ENCODE data around the gene RBBP6.
"Not testable (repeated sequence)": the region's sequence is repeated elsewhere in the genome, so short reads cannot be mapped to it uniquely, and the experiment has no call there.

RBBP6 gene

DNA sequence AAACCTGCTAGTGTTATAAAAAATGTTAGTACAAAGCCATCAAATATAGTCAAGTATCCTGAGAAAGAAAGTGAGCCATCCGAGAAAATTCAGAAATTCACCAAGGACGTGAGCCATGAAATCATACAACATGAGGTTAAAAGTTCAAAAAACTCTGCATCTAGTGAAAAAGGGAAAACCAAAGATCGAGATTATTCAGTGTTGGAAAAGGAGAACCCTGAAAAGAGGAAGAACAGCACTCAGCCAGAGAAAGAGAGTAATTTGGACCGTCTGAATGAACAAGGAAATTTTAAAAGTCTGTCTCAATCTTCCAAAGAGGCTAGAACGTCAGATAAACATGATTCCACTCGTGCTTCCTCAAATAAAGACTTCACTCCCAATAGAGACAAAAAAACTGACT lies 31.7 kb downstream of the RBBP6 start:
- DNase-seq: no peak

DNA sequence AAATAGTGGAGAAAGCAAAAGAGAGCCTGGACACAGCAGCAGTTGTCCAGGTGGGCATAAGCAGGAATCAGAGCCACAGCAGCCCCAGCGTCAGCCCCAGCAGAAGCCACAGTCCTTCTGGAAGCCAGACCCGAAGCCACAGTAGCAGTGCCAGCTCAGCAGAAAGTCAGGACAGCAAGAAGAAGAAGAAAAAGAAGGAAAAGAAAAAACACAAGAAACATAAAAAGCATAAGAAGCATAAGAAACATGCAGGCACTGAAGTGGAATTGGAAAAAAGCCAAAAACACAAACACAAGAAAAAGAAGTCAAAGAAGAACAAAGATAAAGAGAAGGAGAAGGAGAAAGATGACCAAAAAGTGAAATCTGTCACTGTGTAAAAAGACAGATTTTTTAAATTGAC lies 32.7 kb downstream of the RBBP6 start:
- DNase-seq: no peak

DNA sequence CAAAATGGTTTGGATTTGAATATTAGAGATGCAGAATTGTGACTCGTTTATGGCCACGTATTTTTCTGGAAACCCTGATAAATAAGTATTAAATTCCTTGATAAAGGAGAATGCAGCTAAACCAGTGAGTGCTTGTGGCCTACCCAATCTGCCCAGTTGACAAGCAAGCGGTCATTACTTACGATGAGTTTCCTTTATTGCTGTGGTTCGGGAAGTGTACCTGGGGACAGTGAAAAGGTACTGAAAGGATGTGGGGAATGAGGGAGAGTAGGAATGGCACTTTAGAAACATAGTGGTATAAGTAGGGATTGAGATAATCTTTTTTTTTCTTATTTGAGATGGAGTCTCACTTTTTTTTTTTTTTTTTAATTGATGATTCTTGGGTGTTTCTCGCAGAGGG lies 33.8 kb downstream of the RBBP6 start:
- no peak for DNase-seq

DNA sequence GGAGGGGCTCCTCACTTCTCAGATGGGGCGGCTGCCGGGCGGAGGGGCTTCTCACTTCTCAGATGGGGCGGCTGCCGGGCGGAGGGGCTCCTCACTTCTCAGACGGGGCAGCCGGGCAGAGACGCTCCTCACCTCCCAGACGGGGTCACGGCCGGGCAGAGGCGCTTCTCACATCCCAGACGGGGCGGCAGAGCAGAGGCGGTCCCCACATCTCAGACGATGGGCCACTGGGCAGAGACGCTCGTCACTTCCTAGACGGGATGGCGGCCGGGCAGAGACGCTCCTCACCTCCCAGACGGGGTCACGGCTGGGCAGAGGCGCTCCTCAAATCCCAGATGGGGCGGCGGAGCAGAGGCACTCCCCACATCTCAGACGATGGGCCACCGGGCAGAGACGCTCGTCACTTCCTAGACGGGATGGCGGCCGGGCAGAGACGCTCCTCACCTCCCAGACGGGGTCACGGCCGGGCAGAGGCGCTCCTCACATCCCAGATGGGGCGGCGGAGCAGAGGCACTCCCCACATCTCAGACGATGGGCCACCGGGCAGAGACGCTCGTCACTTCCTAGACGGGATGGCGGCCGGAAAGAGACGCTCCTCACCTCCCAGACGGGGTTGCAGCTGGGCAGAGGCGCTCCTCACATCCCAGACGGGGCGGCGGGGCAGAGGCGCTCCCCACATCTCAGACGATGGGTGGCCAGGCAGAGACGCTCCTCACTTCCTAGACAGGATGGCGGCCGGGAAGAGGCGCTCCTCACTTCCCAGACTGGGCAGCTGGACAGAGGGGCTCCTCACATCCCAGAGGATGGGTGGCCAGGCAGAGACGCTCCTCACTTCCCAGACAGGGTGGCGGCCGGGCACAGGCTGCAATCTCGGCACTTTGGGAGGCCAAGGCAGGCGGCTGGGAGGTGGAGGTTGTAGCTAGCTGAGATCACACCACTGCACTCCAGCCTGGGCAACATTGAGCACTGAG lies 35.4 kb downstream of the RBBP6 start:
- not testable (repeated sequence) for DNase-seq

DNA sequence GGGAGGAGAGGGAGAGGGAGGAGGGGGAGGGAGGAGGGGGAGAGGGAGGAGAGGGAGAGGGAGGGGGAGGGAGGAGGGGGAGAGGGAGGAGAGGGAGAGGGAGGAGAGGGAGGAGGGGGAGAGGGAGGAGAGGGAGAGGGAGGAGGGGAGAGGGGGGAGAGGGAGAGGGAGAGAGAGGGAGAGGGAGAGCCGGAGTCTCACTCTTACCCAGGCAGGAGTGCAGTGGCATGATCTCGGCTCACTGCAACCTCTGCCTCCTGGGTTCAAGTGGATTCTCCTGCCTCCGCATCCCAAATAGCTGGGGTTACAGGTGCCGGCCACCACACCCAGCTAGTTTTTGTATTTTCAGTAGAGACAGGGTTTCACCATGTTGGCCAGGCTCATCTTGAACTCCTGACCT lies 36.4 kb downstream of the RBBP6 start:
- not testable (repeated sequence) for DNase-seq

DNA sequence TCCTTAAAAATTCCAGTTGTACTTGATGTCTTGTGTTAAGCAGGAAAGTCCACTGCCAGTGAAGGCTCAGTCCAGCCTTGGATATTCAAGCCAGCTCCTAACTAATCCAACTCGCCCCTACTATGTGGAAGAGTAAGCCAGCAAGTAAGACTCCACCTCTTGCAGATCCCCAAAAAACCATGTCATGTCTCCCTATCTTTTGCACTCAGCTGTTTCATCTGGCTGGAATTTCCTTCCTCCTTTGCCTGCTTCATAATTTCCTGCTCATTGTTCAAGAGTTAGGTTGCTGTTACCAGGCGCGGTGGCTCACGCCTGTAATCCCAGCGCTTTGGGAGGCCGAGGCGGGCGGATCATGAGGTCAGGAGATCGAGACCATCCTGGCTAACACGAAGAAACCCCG lies 37.8 kb downstream of the RBBP6 start:
- DNase-seq: no peak

DNA sequence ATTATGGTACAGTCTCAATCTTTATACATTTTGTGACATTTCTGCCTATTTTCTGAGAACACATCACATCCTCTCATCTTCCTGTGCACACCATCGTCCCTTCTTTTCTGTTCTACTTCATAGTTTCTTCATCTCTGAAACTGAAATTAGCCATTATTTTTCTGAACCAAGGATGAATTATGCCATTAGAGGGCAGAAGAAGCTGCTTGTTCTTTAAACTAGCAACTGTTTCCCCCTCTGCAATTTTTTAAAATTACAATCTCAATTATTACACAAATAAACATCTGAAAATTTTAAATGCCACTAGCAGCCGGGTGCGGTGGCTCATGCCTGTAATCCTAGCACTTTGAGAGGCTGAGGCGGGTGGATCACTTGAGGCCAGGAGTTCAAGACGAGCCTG lies 41.3 kb downstream of the RBBP6 start:
- no peak for DNase-seq

DNA sequence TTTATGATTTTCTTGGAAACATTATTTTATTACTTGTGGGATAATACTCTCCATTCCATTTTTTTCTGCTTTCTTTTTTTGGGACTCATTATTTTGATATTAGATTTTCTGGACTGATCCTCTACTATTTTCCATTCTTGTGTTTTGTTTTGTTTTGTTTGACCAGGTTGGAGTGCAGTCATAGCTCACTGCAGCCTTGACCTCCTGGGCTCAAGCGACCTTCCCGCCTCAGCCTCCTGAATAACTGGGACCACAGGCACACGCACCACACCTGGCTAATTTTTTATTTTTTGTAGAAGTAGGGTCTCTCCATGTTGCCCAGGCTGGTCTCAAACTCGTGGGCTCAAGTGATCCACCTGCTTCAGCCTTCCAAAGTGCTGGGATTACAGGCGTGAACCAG lies 44.1 kb downstream of the RBBP6 start:
- no peak for DNase-seq

DNA sequence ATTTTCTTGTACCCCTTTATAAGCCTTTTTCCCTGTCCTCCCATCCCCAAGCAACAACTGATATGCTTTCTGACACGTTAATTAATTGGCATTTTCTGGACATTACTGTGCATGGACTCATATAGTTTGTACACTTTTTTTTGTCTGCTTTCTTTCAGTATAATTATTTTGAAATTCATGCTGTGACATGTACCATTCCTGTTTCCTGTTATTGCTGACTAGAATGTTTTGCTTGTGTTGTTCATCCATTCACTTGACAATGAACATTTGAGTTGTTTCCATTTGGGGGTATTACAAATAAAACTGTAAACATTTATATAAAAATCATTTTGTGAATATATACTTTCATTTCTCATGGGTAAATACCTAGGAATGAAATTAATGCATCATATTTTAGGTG lies 50.6 kb downstream of the RBBP6 start:
- DNase-seq: no peak

DNA sequence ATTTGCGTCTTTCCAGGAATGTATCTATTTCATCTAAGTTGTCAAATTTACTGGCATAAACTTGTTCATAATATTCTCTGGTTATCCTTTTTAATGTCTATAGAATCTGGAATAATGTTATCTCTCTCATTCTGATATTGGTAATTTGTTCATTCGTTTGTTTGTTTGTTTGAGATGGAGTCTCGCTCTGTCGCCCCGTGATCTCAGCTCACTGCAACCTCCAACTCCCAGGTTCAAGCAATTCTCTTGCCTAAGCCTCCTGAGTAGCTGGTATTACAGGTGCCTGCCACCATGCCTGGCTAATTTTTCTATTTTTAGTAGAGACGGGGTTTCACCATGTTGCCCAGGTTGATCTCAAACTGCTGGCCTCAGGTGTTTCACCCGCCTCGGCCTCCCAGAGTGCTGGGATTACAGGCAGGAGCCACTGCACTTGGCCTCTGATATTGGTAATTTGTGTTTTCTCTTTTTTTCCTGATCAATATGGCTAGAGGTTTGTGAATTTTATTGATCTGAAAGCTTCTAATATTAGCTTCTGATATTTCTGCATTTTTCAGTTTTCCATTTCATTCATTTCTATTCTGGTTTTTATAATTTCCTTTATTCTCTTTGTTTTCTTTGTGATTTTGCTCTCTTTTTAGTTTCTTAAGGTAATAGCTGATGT lies 59.5 kb downstream of the RBBP6 start:
- no peak for DNase-seq

DNA sequence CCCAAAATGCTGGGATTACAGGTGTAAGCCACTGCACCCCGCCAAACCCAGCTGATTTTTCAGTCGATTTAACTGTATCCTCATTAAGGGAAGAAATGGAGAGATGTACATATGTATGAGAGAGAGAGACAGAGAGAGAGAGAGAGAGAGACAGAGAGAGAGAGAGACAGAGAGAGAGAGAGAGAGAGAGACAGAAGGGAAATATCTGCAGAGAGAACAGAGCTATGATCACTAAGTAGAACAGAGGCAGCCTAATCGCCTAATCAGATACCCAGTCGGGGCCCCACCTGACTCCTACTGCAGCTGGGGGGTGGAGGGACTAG lies 70.0 kb downstream of the RBBP6 start:
- DNase-seq: no peak

DNA sequence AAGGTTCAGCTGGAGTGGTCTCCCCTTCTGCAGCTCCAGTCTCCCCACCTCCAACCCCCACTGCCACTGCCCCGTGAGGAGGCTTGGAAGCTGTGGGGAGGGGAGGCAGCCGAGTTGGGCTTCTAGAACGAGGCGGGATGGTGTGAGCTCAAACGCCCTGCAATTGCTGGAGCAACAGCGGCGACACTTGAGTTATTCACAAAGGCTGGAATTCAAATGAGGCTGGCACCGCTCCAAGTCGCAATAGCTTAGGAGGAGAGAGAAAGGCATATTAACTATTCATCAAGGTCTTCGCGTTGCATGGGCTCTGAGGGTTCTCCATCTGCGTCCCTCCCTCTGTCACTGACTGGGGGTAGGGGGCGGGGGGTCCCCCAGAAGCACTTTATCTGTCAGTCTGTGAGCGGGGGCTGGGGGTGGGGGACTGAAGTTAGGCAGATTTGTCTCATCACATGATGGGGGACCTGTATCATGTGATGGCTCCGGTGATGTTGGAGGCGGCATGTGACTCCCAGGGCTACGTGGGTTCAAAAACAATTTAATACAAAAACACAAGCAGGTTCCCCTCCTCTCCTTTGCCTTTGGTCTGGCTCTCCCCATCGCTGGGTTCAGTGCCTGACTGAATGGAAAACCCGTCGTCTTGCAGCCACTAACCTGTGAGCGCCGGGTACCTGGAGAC lies 70.5 kb downstream of the RBBP6 start:
- DNase-seq: no peak

DNA sequence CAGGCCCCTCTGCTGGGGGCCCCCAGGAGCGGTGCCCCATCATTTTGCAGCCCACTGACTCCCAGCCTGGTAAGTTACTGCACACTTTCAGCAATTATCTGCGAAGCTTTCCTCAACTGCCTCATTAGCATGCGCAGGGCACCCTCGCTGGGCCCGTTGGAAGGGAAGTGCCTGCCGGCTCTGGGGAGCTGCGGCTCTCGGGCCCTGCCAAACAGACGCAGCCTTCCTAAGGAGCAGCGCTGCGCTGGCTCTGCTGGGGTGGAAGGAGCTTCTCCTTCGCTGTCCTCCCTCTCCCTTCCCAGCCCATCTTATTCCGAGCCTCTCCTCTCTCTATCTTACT lies 71.0 kb downstream of the RBBP6 start:
- no peak for DNase-seq

DNA sequence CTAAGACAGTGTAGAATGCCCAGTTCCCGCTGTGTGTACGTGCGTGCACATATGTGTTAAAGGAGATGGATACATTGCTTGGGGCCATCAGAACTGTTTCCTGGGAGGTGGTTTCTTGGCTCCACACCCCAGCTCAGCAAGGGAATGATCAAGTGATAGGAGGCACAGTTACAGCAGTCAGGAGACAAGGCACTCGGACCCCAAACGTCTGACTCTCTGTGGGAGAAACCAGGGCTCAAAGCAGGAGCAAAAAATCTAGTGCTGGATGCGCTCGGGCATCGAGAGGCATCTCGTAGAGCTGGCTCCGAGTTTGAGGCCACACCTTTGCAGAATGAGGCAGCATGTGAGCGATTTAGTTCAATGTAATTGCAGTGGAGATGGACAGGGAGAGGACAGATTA lies 71.9 kb downstream of the RBBP6 start:
- DNase-seq: no peak

DNA sequence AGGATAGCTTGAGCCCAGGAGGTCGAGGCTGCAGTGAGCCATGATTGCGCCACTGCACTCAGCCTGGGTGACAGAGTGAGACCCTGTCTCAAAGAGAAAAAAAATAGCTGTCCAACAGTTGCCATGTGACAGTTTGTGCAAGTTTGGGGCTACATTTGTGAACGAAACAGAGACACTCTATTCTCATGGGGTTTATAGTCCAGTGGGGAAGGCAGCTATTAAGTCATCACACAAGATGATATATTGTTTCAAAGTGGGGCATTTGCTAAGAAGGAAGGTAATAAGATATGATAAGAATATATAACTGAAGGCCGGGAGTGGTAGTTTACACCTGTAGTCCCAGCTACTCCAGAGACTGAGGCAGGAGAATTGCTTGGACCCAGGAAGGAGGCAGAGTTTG lies 73.3 kb downstream of the RBBP6 start:
- no peak for DNase-seq

DNA sequence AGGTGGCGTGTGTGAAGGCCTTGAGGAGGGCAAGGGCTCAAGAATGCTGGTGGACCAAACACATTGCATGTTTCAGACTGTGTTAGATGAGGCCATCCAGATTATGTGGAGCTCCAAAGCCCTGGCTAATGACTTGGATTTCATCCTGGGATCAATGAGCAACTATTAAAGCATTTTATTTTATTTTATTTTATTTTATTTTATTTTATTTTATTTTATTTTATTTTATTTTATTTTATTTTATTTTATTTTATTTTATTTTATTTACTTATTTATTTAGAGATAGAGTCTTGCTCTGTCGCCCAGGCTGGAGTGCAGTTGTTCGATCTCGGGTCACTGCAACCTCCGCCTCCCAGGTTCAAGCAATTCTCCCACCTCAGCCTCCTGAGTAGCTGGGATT lies 73.9 kb downstream of the RBBP6 start:
- not testable (repeated sequence) for DNase-seq

DNA sequence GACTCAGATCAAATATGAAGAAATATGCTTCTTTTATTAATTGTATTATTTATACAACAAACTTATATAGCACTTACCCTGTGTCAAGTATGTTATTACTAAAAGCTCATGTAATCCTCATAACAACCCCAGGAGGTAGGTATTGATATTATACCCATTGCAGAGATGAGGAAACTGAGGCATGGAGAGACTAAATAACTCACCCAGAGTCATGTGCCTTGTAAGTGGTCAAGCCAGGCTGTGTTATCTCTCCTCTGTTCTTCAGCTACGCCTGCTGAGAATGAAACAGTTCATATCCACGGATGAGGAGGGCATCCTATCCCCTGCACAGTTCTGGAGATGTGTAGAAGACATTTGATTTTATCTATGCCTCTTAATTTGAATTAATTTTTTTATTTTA lies 78.1 kb downstream of the RBBP6 start:
- DNase-seq: no peak

Data from CD4-positive, alpha-beta T cell treated with Interleukin-12 subunit alpha and Interleukin-12 subunit beta, for 1 hour (primary cell).